GM18873 (cell line): ENCODE results near the gene ACSS3.
"Not testable (repeated sequence)": the region's sequence is repeated elsewhere in the genome, so short reads cannot be mapped to it uniquely, and the experiment has no call there.

Experiments used
- ATAC-seq: cut with Tn5 transposase; IDR thresholded peaks from one replicate; pipeline ENCODE4 v1.9.1; 2021; ENCODE audit warnings: mild to moderate bottlenecking, moderate library complexity, moderate number of reproducible peaks; ENCODE audit not compliant: unreplicated experiment, low FRiP score

The ACSS3 gene

GRCh38 chr12:81077686-81078441, at the start of gene ACSS3:
TSS of gene ACSS3 (plus strand) at chr12:81078079. CDS start at chr12:81078121, 42 bp downstream.
- no peak for ATAC-seq

GRCh38 chr12:81034926-81035325, 43.0 kb upstream of the ACSS3 start:
- ATAC-seq: no peak

- no peak for ATAC-seq
Measured at GRCh38 chr12:81039231-81039630, 38.6 kb upstream of the ACSS3 start.

- no peak for ATAC-seq
Measured at GRCh38 chr12:81043979-81044740, 33.7 kb upstream of the ACSS3 start.

GRCh38 chr12:81064971-81065370, 12.9 kb upstream of the ACSS3 start:
- not testable (repeated sequence) for ATAC-seq

- no peak for ATAC-seq
Measured at GRCh38 chr12:81070846-81071245, 7.0 kb upstream of the ACSS3 start.

- ATAC-seq: no peak
Measured at GRCh38 chr12:81075539-81075938, 2.3 kb upstream of the ACSS3 start.

GRCh38 chr12:81077329-81077685, 572 bp upstream of the ACSS3 start:
- no peak for ATAC-seq

GRCh38 chr12:81078469-81079196, 754 bp downstream of the ACSS3 start:
- ATAC-seq: no peak

- ATAC-seq: no peak
Measured at GRCh38 chr12:81079280-81080076, 1.6 kb downstream of the ACSS3 start.

- no peak for ATAC-seq
Measured at GRCh38 chr12:81080431-81080983, 2.6 kb downstream of the ACSS3 start.

GRCh38 chr12:81081726-81082125, 3.8 kb downstream of the ACSS3 start:
- no peak for ATAC-seq

- ATAC-seq: no peak
Measured at GRCh38 chr12:81083018-81083417, 5.1 kb downstream of the ACSS3 start.

GRCh38 chr12:81083906-81084513, 6.1 kb downstream of the ACSS3 start:
- no peak for ATAC-seq

GRCh38 chr12:81084811-81085350, 7.0 kb downstream of the ACSS3 start:
- ATAC-seq: no peak

- no peak for ATAC-seq
Measured at GRCh38 chr12:81085832-81086231, 8.0 kb downstream of the ACSS3 start.

- ATAC-seq: no peak
Measured at GRCh38 chr12:81086342-81086741, 8.5 kb downstream of the ACSS3 start.

GRCh38 chr12:81088221-81088620, 10.3 kb downstream of the ACSS3 start:
- no peak for ATAC-seq

- no peak for ATAC-seq
Measured at GRCh38 chr12:81089412-81089811, 11.5 kb downstream of the ACSS3 start.
